H9 (cell line): ENCODE data around the gene RNF103. TPM values are rescaled to one million over a fixed set of nuclear protein-coding genes. Genes with fewer than 3 reads are reported as not detected.
A peak's percentile ranks its signal among the peaks of the same experiment; 100 is the strongest.

Experiments
- DNase-seq: peaks from one replicate; pipeline ENCODE4 v3.0.0-alpha.2; 2017
- H2AFZ ChIP-seq: one replicate; pipeline ENCODE4 v1.6.1; 2013; ENCODE audit warnings: mild to moderate bottlenecking, low read length, control low read depth, moderate library complexity
- H2AK5ac ChIP-seq: 2 replicates; pipeline ENCODE4 v1.6.1; 2013; ENCODE audit warnings: low read length, control low read depth, mixed read lengths; ENCODE audit not compliant: insufficient read length
- H2BK120ac ChIP-seq: one replicate; pipeline ENCODE4 v1.6.1; 2013; ENCODE audit warnings: low read depth, mild to moderate bottlenecking, low read length, control low read depth, inconsistent platforms; ENCODE audit not compliant: poor library complexity, severe bottlenecking
- H2BK12ac ChIP-seq: 2 replicates; pipeline ENCODE4 v1.6.1; 2013; ENCODE audit warnings: low read length, control low read depth, mixed read lengths, low read depth; ENCODE audit not compliant: insufficient read length
- H2BK15ac ChIP-seq: 2 replicates; pipeline ENCODE4 v1.6.1; 2013; ENCODE audit warnings: low read depth, low read length, control low read depth
- H2BK20ac ChIP-seq: one replicate; pipeline ENCODE4 v1.6.1; 2013; ENCODE audit warnings: low read depth, mild to moderate bottlenecking, low read length, control low read depth, inconsistent platforms; ENCODE audit not compliant: poor library complexity, severe bottlenecking
- H2BK5ac ChIP-seq: 2 replicates; pipeline ENCODE4 v1.6.1; 2013; ENCODE audit warnings: low read length, control low read depth, mixed read lengths; ENCODE audit not compliant: insufficient read length
- H3K14ac ChIP-seq: 2 replicates; pipeline ENCODE4 v1.6.1; 2013; ENCODE audit warnings: low read length, control low read depth; ENCODE audit not compliant: insufficient read depth
- H3K18ac ChIP-seq: 2 replicates; pipeline ENCODE4 v1.6.1; 2013; ENCODE audit warnings: low read depth, mild to moderate bottlenecking, mixed read lengths, low read length, control low read depth; ENCODE audit not compliant: insufficient read length
- H3K23ac ChIP-seq: 2 replicates; pipeline ENCODE4 v1.6.1; 2013; ENCODE audit warnings: low read length, control low read depth, mixed read lengths, low read depth; ENCODE audit not compliant: insufficient read length
- H3K23me2 ChIP-seq: 2 replicates; pipeline ENCODE4 v1.6.1; 2013; ENCODE audit warnings: low read depth, mild to moderate bottlenecking, mixed read lengths, low read length, control low read depth; ENCODE audit not compliant: insufficient read length, poor library complexity, severe bottlenecking
- H3K27ac ChIP-seq: 2 replicates; pipeline ENCODE4 v1.5.1; 2013; ENCODE audit warnings: low read length, control low read depth, mixed read lengths, low read depth; ENCODE audit not compliant: insufficient read length
- H3K27me3 ChIP-seq: 2 replicates; pipeline ENCODE4 v1.6.1; 2013; ENCODE audit warnings: low read length, control low read depth, inconsistent platforms; ENCODE audit not compliant: insufficient read depth
- H3K4ac ChIP-seq: 2 replicates; pipeline ENCODE4 v1.6.1; 2013; ENCODE audit warnings: low read depth, mild to moderate bottlenecking, control low read depth, inconsistent platforms, low read length, moderate library complexity
- H3K4me1 ChIP-seq: 2 replicates; pipeline ENCODE4 v1.6.1; 2013; ENCODE audit warnings: low read length, control low read depth, inconsistent platforms; ENCODE audit not compliant: insufficient read depth
- H3K4me2 ChIP-seq: 2 replicates; pipeline ENCODE4 v1.6.1; 2013; ENCODE audit warnings: low read length, control low read depth, mixed read lengths; ENCODE audit not compliant: insufficient read length, insufficient read depth
- H3K56ac ChIP-seq: 2 replicates; pipeline ENCODE4 v1.6.1; 2013; ENCODE audit warnings: low read depth, mild to moderate bottlenecking, mixed read lengths, low read length, control low read depth; ENCODE audit not compliant: insufficient read length
- H3K79me1 ChIP-seq: 2 replicates; pipeline ENCODE4 v1.6.1; 2013; ENCODE audit warnings: low read depth, mild to moderate bottlenecking, moderate library complexity, low read length, control low read depth, inconsistent platforms; ENCODE audit not compliant: insufficient read depth, poor library complexity, severe bottlenecking
- H3K79me2 ChIP-seq: 2 replicates; pipeline ENCODE4 v1.6.1; 2013; ENCODE audit warnings: low read length, control low read depth, inconsistent platforms; ENCODE audit not compliant: insufficient read depth
- H3K9ac ChIP-seq: 2 replicates; pipeline ENCODE4 v1.6.1; 2013; ENCODE audit warnings: low read length, control low read depth, mixed read lengths; ENCODE audit not compliant: insufficient read length; ENCODE audit errors: extremely low read depth
- H3K9me3 ChIP-seq: one replicate; pipeline ENCODE4 v1.6.1; 2013; ENCODE audit warnings: low read depth, low read length, inconsistent platforms; ENCODE audit not compliant: control insufficient read depth
- H3T11ph ChIP-seq: one replicate; pipeline ENCODE4 v1.6.1; 2013; ENCODE audit warnings: mild to moderate bottlenecking, low read length, control low read depth, inconsistent platforms
- H4K20me1 ChIP-seq: one replicate; pipeline ENCODE4 v1.6.1; 2013; ENCODE audit not compliant: control insufficient read depth, insufficient read length, insufficient read depth
- H4K5ac ChIP-seq: 2 replicates; pipeline ENCODE4 v1.6.1; 2013; ENCODE audit warnings: low read depth, mild to moderate bottlenecking, mixed read lengths, low read length, control low read depth; ENCODE audit not compliant: insufficient read length
- H4K8ac ChIP-seq: replicated peaks from 2 replicates; pipeline ENCODE4 v1.6.1; 2013; ENCODE audit warnings: low read length, control low read depth, mixed read lengths, low read depth; ENCODE audit not compliant: insufficient read length
- H4K91ac ChIP-seq: 2 replicates; pipeline ENCODE4 v1.6.1; 2013; ENCODE audit warnings: low read depth, mild to moderate bottlenecking, moderate library complexity, mixed read lengths, low read length, control low read depth; ENCODE audit not compliant: insufficient read length
- H3K27ac Mint-ChIP-seq, 3 experiments: 2 replicates in 2 of 3; 3 replicates in 1 of 3; pipeline ENCODE4 v1.8.0; 2020 to 2021; ENCODE audit warnings: mixed read lengths in 3 of 3, mild to moderate bottlenecking in 1 of 3, moderate library complexity in 1 of 3
- H3K27me3 Mint-ChIP-seq: 2 replicates; pipeline ENCODE4 v1.8.0; 2021; ENCODE audit warnings: low read depth, mild to moderate bottlenecking, moderate library complexity, mixed read lengths
- H3K36me3 Mint-ChIP-seq, 3 experiments: 2 replicates in 2 of 3; 3 replicates in 1 of 3; pipeline ENCODE4 v1.8.0; 2020 to 2021; ENCODE audit warnings: low read depth in 3 of 3, mixed read lengths in 3 of 3; ENCODE audit not compliant: insufficient read depth in 1 of 3
- H3K4me1 Mint-ChIP-seq, 2 experiments: 2 replicates each; pipeline ENCODE4 v1.8.0; 2020; ENCODE audit warnings: mixed read lengths in 2 of 2
- H3K4me3 Mint-ChIP-seq, 2 experiments: 2 replicates in 1 of 2; 3 replicates in 1 of 2; pipeline ENCODE4 v1.8.0; 2020 to 2021; ENCODE audit warnings: mild to moderate bottlenecking in 2 of 2, mixed read lengths in 2 of 2, moderate library complexity in 1 of 2
- H3K9me3 Mint-ChIP-seq, 2 experiments: 2 replicates in 1 of 2; 3 replicates in 1 of 2; pipeline ENCODE4 v1.8.0; 2020; ENCODE audit warnings: mild to moderate bottlenecking in 2 of 2, mixed read lengths in 2 of 2, moderate library complexity in 1 of 2
- CTCF ChIP-seq: fragments of 200-600 bp; sonication (generic); conservative IDR thresholded peaks from 3 replicates; pipeline ENCODE4 v1.8.0; 2021; ENCODE audit warnings: antibody characterized with exemption, mild to moderate bottlenecking
- WGBS: extraction: QIAGEN DNeasy Blood & Tissue Kit; methylation state at CpG from one replicate; pipeline ENCODE4 v1.1.7; 2013; ENCODE audit warnings: missing lambda C conversion rate, low lambda C conversion rate, mixed read lengths; ENCODE audit not compliant: insufficient read length; ENCODE audit errors: extremely low coverage; 5-methylcytosine and 5-hydroxymethylcytosine counted together
- total RNA-seq: library from RNA; stranded (reverse); gene quantifications from 2 replicates; pipeline ENCODE4 v1.2.1, GENCODE V29; 2021

The RNF103 gene
- total RNA-seq, 1 experiment from 2014 or later, result 7.1 TPM

- Histone ChIP-seq H2BK15ac (no peak overlapping the region), H3K27me3 (no peaks in the 10 kb centered on the region), H3K9ac (no peak overlapping the region), H3K79me1 (no peaks in the 10 kb centered on the region), H2BK20ac (no peak overlapping the region), H3T11ph (no peak overlapping the region), H4K8ac (no peak overlapping the region), H2AK5ac (no peak overlapping the region), H3K79me2 (no peaks in the 10 kb centered on the region), H3K4me1 (no peaks in the 10 kb centered on the region), H4K20me1 (peaks cover 3% of the 10 kb centered on the region), H3K23ac (no peak overlapping the region), H3K23me2 (peaks cover 6% of the 10 kb centered on the region), H3K18ac (no peak overlapping the region), H3K27ac (no peak overlapping the region), H2AFZ (no peak overlapping the region), H3K14ac (no peak overlapping the region), H2BK120ac (no peak overlapping the region), H2BK5ac (no peak overlapping the region), H3K56ac (no peak overlapping the region), H4K91ac (no peak overlapping the region), H4K5ac (no peak overlapping the region), H3K9me3 (no peaks in the 10 kb centered on the region), H2BK12ac (no peak overlapping the region), H3K4ac (no peak overlapping the region), H3K4me2 (peak overlapping the region; percentile 43)
- no CpG with 5 or more reads among the region's 6 CpGs for WGBS
- DNase-seq, result no peak
- no peaks in the 10 kb centered on the region for H3K9me3 Mint-ChIP-seq
- TF ChIP-seq CTCF, result no peak
- H3K27me3 Mint-ChIP-seq, result peaks cover 8% of the 10 kb centered on the region
- no peak overlapping the region for H3K27ac Mint-ChIP-seq
- peak overlapping the region; percentile 88 to 95 for H3K4me3 Mint-ChIP-seq
- H3K4me1 Mint-ChIP-seq, result peaks cover 15 to 23% of the 10 kb centered on the region in 2 experiments
- H3K36me3 Mint-ChIP-seq, result peaks cover 0 to 10% (median 7%) of the 10 kb centered on the region in 3 experiments; a peak in 6 of 7 replicates
These were observed 2.3 kb downstream of the RNF103 start for GRCh38 chr2:86621280-86621943.
